Measurements from ENCODE around the gene VARS2. TPM values are rescaled to one million over a fixed set of nuclear protein-coding genes. Genes with fewer than 3 reads are reported as not detected.

Gene VARS2
- total and polyA plus RNA-seq, 2 experiments from 2014 or later: 27.5 to 61.3 TPM

DNA sequence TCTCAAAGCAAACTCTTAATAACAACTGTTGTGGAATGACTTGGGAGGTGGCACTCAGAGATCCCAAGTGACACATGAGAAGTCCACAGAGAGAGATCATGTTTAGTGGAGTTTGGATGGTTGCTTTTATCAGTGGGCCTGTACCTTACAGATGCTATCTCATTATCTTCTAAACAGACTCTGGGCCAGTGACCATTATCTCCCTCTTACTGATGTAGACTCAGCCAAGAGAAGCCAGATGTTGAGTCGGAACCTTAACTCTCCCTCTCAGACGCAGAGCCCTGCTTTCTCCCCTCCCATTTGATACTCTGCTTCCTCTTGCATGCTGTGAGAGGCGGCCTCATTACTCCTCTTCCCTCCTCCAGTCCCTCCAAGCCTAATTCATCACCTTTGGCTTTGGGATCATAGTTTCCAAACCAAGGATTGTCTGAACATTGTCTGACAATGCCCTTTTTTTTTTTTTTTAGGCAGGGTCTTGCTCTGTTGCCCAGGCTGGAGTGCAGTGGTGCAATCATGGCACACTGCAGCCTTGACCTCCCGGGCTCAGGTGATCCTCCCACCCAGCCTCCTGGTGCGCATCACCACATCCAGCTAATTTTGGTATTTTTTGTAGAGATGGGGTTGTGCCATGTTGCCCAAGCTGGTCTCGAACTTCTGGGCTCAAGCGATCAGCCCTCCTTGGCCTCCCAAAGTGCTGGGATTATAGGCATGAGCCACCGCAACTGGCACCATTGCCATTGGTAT lies 34.2 kb upstream of the VARS2 start:
- DNase-seq (ENCODE audit: low read depth in 1 of 2, low spot score in 1 of 2): no peak
- no peaks in the 10 kb centered on the region for H3K36me3 ChIP-seq
- H3K4me3 ChIP-seq: no peak overlapping the region
- H3K9me3 ChIP-seq (ENCODE audit: low read depth): no peaks in the 10 kb centered on the region
- H3K27ac ChIP-seq: no peak overlapping the region
- no peaks in the 10 kb centered on the region for H3K27me3 ChIP-seq
- TF ChIP-seq, protein P1, sequence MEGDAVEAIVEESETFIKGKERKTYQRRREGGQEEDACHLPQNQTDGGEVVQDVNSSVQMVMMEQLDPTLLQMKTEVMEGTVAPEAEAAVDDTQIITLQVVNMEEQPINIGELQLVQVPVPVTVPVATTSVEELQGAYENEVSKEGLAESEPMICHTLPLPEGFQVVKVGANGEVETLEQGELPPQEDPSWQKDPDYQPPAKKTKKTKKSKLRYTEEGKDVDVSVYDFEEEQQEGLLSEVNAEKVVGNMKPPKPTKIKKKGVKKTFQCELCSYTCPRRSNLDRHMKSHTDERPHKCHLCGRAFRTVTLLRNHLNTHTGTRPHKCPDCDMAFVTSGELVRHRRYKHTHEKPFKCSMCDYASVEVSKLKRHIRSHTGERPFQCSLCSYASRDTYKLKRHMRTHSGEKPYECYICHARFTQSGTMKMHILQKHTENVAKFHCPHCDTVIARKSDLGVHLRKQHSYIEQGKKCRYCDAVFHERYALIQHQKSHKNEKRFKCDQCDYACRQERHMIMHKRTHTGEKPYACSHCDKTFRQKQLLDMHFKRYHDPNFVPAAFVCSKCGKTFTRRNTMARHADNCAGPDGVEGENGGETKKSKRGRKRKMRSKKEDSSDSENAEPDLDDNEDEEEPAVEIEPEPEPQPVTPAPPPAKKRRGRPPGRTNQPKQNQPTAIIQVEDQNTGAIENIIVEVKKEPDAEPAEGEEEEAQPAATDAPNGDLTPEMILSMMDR (IDR thresholded peaks at IDR 0.05; ENCODE audit: low read depth, low read length): no peak
- peaks cover 46% of the 10 kb centered on the region for H3K4me1 ChIP-seq (ENCODE audit: low read depth)

DNA sequence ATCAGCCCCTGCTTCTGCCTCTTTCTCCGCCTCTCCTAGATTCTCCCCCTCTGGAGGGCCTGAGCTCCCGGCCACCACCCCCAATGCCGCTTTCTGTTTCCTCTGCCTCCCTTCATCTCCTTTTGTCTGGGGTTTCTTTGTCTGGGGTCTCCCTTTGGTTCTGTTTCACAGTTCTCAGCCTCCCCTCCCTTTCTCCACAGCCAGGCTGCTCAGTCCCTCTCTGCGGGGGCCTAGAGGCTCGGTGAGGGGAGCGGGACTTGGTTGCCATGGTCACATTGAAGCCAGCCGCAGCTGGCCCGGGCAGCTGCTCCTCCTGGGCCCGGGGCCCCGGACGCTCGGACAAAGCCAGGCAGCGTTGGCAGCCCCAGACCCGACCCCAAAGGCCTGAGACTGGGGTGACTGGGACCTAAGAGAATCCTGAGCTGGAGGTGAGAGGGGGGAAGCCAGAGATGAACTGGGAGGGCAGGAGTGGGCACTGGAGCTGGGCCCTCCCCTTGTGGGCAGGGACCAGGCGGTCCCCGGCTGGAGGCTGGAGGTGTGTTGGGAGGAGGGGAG lies 33.3 kb upstream of the VARS2 start:
- H3K4me1 ChIP-seq (ENCODE audit: low read depth): peaks cover 52% of the 10 kb centered on the region
- peak overlapping the region; percentile 40 for H3K27ac ChIP-seq
- TF ChIP-seq, protein P1 (IDR thresholded peaks at IDR 0.05; ENCODE audit: low read depth, low read length): no peak

DNA sequence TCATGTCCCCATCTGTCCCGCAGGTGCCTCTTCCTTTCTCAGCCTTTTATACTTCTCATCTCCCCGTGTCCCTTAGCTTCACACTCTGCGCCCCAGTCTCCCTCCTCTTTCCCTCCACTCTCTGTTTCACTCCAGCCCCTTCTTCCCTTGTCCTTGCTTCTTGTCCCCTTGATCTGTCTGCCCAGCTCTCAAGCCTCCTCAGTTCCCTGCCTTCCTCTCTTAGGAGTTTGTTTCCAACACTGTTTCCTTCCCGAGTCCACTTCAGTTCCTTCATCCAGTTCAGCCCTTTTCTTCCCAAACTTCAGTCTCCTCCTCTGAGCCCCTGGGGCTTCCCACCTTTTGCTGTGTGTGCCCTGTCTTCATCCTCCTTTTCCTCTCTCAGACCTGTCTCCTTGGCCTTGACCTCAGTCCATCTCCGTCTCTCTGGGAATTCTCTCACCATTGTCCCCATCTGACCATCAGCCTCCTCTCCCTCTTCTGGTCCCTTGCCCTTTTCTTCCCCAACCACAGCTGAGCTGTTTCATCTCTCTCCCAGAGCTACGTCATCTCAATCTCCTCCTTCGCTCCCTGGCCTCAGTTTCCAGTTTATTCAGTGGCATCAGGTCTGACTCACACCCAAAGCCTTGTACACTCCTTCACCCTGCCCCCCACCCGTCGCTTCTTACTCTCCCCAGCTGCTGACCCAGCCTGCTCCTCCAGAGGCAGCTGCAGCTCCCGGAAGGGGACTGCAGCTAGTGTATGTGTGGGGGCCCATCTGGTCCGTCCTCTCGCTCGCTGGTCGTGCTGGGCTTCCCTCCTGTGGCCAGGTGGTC lies 32.4 kb upstream of the VARS2 start:
- Histone ChIP-seq H3K27ac (peak overlapping the region; percentile 94), H3K36me3 (no peaks in the 10 kb centered on the region), H3K4me3 (peak overlapping the region; percentile 24), H3K9me3 (ENCODE audit: low read depth) (no peaks in the 10 kb centered on the region), H3K4me1 (ENCODE audit: low read depth) (peaks cover 55% of the 10 kb centered on the region), H3K27me3 (no peaks in the 10 kb centered on the region)
- DNase-seq (ENCODE audit: low read depth in 1 of 2, low spot score in 1 of 2): peak in 1 of 2 donors; percentile 48
- TF ChIP-seq, protein P1 (IDR thresholded peaks at IDR 0.05; ENCODE audit: low read depth, low read length): no peak

More for the DNA sequence above, 33.3 kb upstream of the VARS2 start:
- peak in 1 of 2 donors; percentile 44 for DNase-seq (ENCODE audit: low read depth in 1 of 2, low spot score in 1 of 2)
- Histone ChIP-seq H3K4me3 (peak overlapping the region; percentile 24), H3K27me3 (no peaks in the 10 kb centered on the region), H3K36me3 (no peaks in the 10 kb centered on the region), H3K9me3 (ENCODE audit: low read depth) (no peaks in the 10 kb centered on the region)

DNA sequence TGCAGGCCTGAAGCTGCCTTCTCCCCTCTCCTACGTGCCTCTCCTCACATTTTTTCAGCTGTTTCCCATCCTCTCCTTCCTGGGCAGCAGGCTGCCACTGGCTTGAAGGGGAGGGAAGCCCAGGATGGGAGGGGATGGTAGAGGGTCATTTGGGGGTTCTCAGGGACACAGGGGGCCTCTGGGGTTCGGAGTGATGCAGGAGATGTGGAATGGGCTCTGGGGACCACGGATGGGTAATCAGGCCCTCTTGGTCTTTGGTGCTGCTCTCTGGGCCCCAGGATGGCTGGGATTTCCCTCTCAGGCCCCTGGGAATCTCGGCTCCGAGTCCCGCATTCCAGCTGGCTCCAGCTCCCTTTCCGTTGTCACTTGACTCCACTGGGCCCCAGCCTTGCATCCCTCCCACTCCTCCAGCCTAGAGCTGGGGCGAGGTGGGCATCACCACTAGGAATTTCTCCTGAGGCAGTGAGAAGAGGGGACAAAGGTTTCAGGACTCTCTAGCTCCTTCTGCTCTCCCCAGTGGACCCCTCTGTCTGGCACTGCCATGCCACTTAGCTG lies 31.8 kb upstream of the VARS2 start:
- H3K27ac ChIP-seq: peak overlapping the region; percentile 94
- peak overlapping the region; percentile 14 for H3K4me3 ChIP-seq
- TF ChIP-seq, protein P1 (IDR thresholded peaks at IDR 0.05; ENCODE audit: low read depth, low read length): no peak
- DNase-seq (ENCODE audit: low read depth in 1 of 2, low spot score in 1 of 2): peak in 1 of 2 donors; percentile 59
- H3K36me3 ChIP-seq: no peaks in the 10 kb centered on the region
- no peaks in the 10 kb centered on the region for H3K27me3 ChIP-seq
- H3K4me1 ChIP-seq (ENCODE audit: low read depth): peaks cover 60% of the 10 kb centered on the region
- H3K9me3 ChIP-seq (ENCODE audit: low read depth): no peaks in the 10 kb centered on the region

Data from cardiac muscle cell (in vitro differentiated cells and primary cell).